Activated B cell treated with CpG ODN at 0.5 μM for 24 hours (primary cell): ENCODE data around the gene SPATA16. TPM values are rescaled to one million over a fixed set of nuclear protein-coding genes. Genes with fewer than 3 reads are reported as not detected.
"Not testable (repeated sequence)": the region's sequence is repeated elsewhere in the genome, so short reads cannot be mapped to it uniquely, and the experiment has no call there.

Experiments used
- ATAC-seq: fragments of 200-7000 bp; cut with Tn5 transposase; one replicate; pipeline ENCODE4 v1.10.0; 2021; ENCODE audit warnings: low read depth, mild to moderate bottlenecking, moderate library complexity
- CTCF ChIA-PET: fragments of 350-600 bp; sonication (Branson Sonifier 250); formaldehyde crosslinking; loops from one replicate; lab custom pipeline; 2021; ENCODE audit warnings: antibody characterized with exemption; lab: Charles Lee
- POLR2A ChIA-PET: fragments of 350-600 bp; sonication (Branson Sonifier 250); formaldehyde crosslinking; loops from one replicate; lab custom pipeline; 2021; ENCODE audit warnings: antibody characterized with exemption; lab: Charles Lee
- DNase-seq: peaks from one replicate; pipeline ENCODE4 v3.0.0; 2022
- H3K27ac Mint-ChIP-seq: one replicate; pipeline ENCODE4 v1.8.0; 2020; ENCODE audit warnings: mixed read lengths
- H3K27me3 Mint-ChIP-seq: one replicate; pipeline ENCODE4 v1.8.0; 2021; ENCODE audit warnings: mixed read lengths
- H3K36me3 Mint-ChIP-seq: one replicate; pipeline ENCODE4 v1.8.0; 2021; ENCODE audit warnings: low read depth, mixed read lengths
- H3K4me1 Mint-ChIP-seq: one replicate; pipeline ENCODE4 v1.8.0; 2021; ENCODE audit warnings: mixed read lengths
- H3K4me3 Mint-ChIP-seq: one replicate; pipeline ENCODE4 v1.8.0; 2020; ENCODE audit warnings: mild to moderate bottlenecking, mixed read lengths
- H3K9me3 Mint-ChIP-seq: one replicate; pipeline ENCODE4 v1.8.0; 2020; ENCODE audit warnings: mixed read lengths
- CTCF ChIP-seq: fragments of 200-600 bp; IDR thresholded peaks from one replicate; pipeline ENCODE4 v1.8.0; 2022; ENCODE audit warnings: antibody characterized with exemption, mild to moderate bottlenecking
- intact Hi-C: fragments of 100-400 bp; cut with micrococcal nuclease; formaldehyde crosslinking; loops from one replicate; pipeline ENCODE4 v1.15.1; 2024
- total RNA-seq: library from RNA; stranded (reverse); gene quantifications from 2 replicates; pipeline ENCODE4 v1.2.3, GENCODE V29; 2022

SPATA16 gene
- total RNA-seq, 1 donor from 2014 or later = not detected

- Mint-ChIP-seq H3K27me3 (no peaks in the 10 kb centered on the region), H3K27ac (no peak overlapping the region), H3K4me1 (no peaks in the 10 kb centered on the region), H3K9me3 (no peaks in the 10 kb centered on the region), H3K36me3 (no peaks in the 10 kb centered on the region), H3K4me3 (no peak overlapping the region)
- ChIA-PET POLR2A (no interaction called here), CTCF (no interaction called here)
- ATAC-seq (no peak), DNase-seq (no peak)
- no peak for TF ChIP-seq CTCF
- intact Hi-C loops = no loop called here
Observed at GRCh38 chr3:172904711-172905373, 236.2 kb downstream of the SPATA16 start.

GRCh38 chr3:172903642-172904320, 237.3 kb downstream of the SPATA16 start:
- H3K4me3 Mint-ChIP-seq = no peak overlapping the region
- CTCF ChIA-PET = no interaction called here
- H3K36me3 Mint-ChIP-seq = no peaks in the 10 kb centered on the region
- H3K4me1 Mint-ChIP-seq = no peaks in the 10 kb centered on the region
- no peak for TF ChIP-seq CTCF
- H3K9me3 Mint-ChIP-seq = no peaks in the 10 kb centered on the region
- H3K27me3 Mint-ChIP-seq = no peaks in the 10 kb centered on the region
- no peak for ATAC-seq
- H3K27ac Mint-ChIP-seq = no peak overlapping the region
- intact Hi-C loops = no loop called here
- POLR2A ChIA-PET = no interaction called here
- DNase-seq = no peak

- Mint-ChIP-seq H3K4me3 (no peak overlapping the region), H3K9me3 (peaks cover 6% of the 10 kb centered on the region), H3K27me3 (no peaks in the 10 kb centered on the region), H3K36me3 (no peaks in the 10 kb centered on the region), H3K4me1 (no peaks in the 10 kb centered on the region), H3K27ac (no peak overlapping the region)
- ChIA-PET POLR2A (no interaction called here), CTCF (no interaction called here)
- ATAC-seq (no peak), DNase-seq (no peak)
- intact Hi-C loops = no loop called here
- TF ChIP-seq CTCF = no peak
Observed at GRCh38 chr3:172892158-172892557, 248.9 kb downstream of the SPATA16 start.

DNA sequence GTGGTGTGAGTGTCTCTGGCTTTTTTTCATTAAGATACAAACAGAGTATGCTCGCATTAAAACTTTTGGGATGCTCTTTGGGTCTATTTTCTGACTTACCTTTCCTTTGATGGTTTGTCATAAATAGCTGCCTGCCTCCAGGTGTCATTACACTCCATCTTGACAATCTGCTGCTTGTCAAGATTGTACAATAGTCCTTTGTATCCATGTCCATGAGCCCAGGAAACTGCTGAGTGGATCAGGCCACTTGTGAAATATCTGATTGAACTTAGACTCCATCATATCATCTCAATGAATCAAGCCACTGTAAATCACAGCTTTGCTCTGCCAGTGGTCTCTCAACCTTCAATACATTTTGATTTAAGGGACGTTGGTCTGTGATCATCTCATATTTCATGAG, 255.3 kb downstream of the SPATA16 start:
- Mint-ChIP-seq H3K4me1 (no peaks in the 10 kb centered on the region), H3K27ac (no peak overlapping the region), H3K9me3 (peaks cover 15% of the 10 kb centered on the region), H3K36me3 (no peaks in the 10 kb centered on the region), H3K27me3 (no peaks in the 10 kb centered on the region), H3K4me3 (no peak overlapping the region)
- DNase-seq (no peak), ATAC-seq (no peak)
- POLR2A ChIA-PET = no interaction called here
- CTCF ChIA-PET = no interaction called here
- no peak for TF ChIP-seq CTCF
- intact Hi-C loops = no loop called here

DNA sequence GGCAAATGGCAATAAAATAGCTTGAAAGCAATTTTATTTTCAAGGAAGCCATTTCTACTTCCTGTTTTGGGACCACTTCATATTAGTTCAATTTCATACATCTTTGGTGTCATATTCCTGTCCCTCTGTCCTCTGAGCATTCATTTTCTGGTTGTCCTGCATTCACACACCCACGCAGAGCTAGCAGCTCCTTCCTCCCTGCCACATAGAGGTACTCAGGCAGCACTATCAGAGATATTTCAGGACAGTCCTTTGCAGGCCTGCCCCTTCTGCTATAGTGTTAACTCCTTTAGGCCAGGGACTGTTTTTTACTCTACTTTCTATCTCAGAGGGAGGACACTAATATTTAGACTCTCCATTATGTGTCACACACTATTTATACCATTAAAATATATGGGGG, 258.5 kb downstream of the SPATA16 start:
- ATAC-seq (no peak), DNase-seq (no peak)
- H3K36me3 Mint-ChIP-seq = no peaks in the 10 kb centered on the region
- ChIA-PET CTCF (no interaction called here), POLR2A (no interaction called here)
- H3K9me3 Mint-ChIP-seq = peaks cover 12% of the 10 kb centered on the region
- intact Hi-C loops = no loop called here
- H3K4me3 Mint-ChIP-seq = no peak overlapping the region
- TF ChIP-seq CTCF = no peak
- H3K27me3 Mint-ChIP-seq = no peaks in the 10 kb centered on the region
- no peaks in the 10 kb centered on the region for H3K4me1 Mint-ChIP-seq
- no peak overlapping the region for H3K27ac Mint-ChIP-seq

- ATAC-seq, DNase-seq, POLR2A ChIA-PET, CTCF ChIA-PET, H3K27ac Mint-ChIP-seq, H3K27me3 Mint-ChIP-seq, H3K4me1 Mint-ChIP-seq, intact Hi-C loops, H3K4me3 Mint-ChIP-seq, H3K36me3 Mint-ChIP-seq: not testable (repeated sequence)
- peaks cover 12% of the 10 kb centered on the region for H3K9me3 Mint-ChIP-seq
Observed at GRCh38 chr3:172879381-172879780, 261.7 kb downstream of the SPATA16 start.
